Ovary (tissue), 3 donors: ENCODE results near the gene NCAPH2.

ENCODE experiments used
- EP300 ChIP-seq: sonication (generic); formaldehyde crosslinking; IDR thresholded peaks from one replicate; pipeline ENCODE4 v1.6.1; 2017; ENCODE audit warnings: antibody characterized with exemption
- TF ChIP-seq, protein P1 (sequence below), 3 donors: fragments of 450-650 bp in 2 of 3; fragments of 200-600 bp in 1 of 3; IDR thresholded peaks; one replicate each; pipeline versions ENCODE4 v1.5.1 to v1.8.0; 2016 to 2022; ENCODE audit warnings: antibody characterized with exemption in 3 of 3, mild to moderate bottlenecking in 1 of 3
- donor health status: DM: no; HTN: no; CAD: no.

DNA sequence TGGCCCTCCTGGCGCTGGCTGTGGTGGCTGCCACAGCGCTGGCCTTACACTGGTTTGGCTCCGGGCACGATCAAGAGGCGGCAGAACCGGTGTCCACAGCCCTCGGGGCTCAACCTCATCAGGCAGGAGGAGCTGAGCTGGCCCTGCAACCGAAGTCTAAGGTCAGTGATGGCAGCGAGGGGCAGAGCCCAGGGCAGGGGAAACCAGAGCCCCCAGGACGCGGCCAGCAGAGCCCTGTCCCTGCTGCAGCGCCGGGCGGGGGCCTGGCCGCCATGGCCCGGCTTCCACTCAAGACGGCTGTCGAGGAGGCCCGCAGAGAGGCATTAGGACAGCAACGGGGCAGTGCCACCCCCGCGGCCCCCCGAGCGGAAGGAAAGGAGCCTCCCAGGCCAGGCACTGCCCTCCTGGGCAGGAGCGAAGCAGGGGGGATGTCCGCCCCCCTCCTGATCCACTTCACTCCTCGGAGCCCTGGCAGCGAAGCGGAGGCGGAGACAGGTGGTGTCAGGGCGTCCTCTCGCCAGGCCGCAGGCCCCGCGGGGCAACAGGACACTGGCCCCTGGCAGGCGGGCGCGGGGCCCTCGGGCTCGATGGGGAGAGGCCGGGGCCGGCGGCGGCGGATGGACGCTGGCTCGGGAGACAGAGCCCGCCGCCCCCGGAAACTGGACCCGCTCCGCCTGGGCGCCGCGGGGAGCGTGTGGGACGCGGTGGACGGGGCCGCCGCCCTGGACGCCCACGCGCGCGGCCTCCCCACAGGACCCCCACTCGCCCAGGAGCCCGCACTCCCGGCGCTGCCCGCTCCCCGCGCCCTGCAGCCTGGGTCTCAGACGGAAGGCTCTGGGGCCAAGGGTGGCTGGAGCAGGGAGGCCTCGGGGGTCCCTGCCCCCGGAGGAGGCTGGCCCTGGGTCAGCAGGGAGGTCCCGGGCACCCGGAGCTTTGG lies 38.6 kb downstream of the NCAPH2 start:
- TF ChIP-seq, protein P1, sequence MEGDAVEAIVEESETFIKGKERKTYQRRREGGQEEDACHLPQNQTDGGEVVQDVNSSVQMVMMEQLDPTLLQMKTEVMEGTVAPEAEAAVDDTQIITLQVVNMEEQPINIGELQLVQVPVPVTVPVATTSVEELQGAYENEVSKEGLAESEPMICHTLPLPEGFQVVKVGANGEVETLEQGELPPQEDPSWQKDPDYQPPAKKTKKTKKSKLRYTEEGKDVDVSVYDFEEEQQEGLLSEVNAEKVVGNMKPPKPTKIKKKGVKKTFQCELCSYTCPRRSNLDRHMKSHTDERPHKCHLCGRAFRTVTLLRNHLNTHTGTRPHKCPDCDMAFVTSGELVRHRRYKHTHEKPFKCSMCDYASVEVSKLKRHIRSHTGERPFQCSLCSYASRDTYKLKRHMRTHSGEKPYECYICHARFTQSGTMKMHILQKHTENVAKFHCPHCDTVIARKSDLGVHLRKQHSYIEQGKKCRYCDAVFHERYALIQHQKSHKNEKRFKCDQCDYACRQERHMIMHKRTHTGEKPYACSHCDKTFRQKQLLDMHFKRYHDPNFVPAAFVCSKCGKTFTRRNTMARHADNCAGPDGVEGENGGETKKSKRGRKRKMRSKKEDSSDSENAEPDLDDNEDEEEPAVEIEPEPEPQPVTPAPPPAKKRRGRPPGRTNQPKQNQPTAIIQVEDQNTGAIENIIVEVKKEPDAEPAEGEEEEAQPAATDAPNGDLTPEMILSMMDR (IDR thresholded peaks at IDR 0.05) = no peak
- TF ChIP-seq EP300 = no peak
